HS-5 (cell line): ENCODE measurements around the gene RIOX2.
A peak's percentile ranks its signal among the peaks of the same experiment; 100 is the strongest.
"Not testable (repeated sequence)": the region's sequence is repeated elsewhere in the genome, so short reads cannot be mapped to it uniquely, and the experiment has no call there.

Source experiments
- DNase-seq: peaks from one replicate; pipeline ENCODE4 v3.0.0-alpha.2; 2012; ENCODE audit warnings: low read depth

Gene RIOX2

GRCh38 chr3:97971679-97972567, at the start of gene RIOX2:
Gene RIOX2 (minus strand): TSS chr3:97972431. CDS start chr3:97967593, 4,838 bp downstream.
- peak; percentile 26 for DNase-seq

DNA sequence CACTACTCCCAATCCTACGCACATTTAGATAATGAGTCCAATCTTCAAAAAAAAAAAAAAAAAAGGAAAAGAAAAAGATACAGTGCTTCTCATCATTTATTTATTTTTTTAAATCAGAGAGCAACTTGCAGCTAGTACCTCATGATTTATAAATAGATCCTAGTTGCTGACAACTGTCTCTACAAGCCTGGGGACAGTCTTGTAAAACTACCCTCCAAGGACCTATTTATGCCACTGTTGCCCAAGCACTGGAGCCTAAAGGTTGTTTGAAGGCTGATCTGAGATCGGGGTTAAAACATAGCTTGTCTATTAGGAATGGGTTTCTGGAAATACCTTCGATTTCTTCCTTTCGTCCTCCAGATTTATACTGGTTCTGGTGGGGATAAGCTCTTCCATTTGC, 48.2 kb upstream of the RIOX2 start:
- DNase-seq, result no peak

DNA sequence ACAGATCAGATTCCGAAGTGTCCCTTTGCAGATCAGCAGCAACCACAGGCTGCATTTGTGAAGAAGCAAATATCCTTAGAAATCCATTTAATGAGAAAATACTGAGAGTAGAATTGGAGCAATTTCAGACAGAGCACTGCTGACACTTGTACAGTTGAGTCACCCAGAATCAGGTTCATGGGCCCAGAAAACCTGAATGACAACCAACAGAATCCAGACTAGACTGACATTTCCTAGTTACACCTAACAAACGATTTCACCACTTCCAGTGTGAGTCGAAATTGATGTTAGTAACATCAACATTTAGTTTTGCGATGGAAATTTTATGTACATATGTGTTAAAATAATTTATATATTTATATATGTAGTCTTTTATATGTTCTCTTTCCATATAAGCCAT, 46.1 kb upstream of the RIOX2 start:
- DNase-seq, result no peak

DNA sequence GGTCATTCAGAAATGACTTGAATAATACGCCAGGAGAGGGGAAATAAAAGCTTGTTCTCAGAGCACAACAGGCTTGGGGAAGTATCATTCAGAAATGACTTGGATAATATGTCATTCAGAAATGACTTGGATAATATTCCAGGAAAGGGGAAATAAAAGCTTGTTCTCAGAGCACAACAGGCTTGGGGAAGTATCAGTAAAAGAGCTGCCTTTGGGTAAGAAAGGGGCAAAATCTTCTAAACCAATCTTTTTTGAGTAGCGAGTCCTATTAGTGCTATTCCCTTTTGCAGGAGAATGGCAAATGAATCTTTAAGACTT, 42.0 kb upstream of the RIOX2 start:
- DNase-seq, result no peak

GRCh38 chr3:98013411-98014267, 41.4 kb upstream of the RIOX2 start:
- DNase-seq, result no peak

DNA sequence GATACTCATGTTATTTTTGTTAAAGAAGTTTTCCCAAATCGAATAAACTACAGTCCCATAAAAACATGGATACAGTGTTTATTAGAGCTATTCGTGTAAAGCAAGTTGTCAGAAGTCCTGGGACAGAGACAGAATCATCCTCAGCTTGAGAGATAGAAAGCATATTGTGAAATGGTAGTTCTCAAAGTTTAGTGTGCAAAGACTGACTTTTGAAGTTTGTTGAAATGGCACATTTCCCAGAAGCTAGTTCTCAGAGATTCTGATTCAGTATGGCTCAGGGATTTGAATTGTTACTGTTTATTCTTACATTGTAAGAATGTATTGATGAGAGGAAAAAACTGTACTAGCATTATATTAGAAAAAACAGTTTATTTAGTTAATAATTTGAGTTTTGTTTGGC, 40.7 kb upstream of the RIOX2 start:
- no peak for DNase-seq

DNA sequence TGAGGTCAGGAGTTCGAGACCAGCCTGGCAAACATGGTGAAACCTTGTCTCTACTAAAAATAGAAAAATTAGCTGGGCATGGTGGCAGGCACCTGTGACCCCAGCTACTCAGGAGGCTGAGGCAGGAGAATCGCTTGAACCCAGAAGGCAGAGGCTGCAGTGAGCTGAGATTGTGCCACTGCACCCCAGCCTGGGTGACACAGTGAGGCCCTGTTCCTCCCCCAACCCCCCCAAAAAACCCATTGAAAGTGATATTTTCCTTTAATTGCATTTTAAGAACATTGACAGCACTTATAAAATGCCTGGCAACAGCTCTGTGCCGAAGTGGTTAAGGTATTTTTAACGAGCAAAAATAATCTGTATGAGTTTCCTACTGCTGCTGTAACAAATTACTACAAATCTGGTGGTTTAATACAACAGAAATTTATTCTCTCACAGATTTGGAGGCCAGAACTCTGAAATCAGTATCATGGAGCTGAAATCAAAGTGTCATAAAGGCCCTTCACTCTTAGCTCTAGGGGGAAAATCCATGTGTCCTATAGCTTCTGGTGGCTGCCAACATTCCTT, 38.7 kb upstream of the RIOX2 start:
- DNase-seq, result not testable (repeated sequence)

- no peak for DNase-seq
Measured at GRCh38 chr3:98010194-98010882, 38.1 kb upstream of the RIOX2 start.

DNA sequence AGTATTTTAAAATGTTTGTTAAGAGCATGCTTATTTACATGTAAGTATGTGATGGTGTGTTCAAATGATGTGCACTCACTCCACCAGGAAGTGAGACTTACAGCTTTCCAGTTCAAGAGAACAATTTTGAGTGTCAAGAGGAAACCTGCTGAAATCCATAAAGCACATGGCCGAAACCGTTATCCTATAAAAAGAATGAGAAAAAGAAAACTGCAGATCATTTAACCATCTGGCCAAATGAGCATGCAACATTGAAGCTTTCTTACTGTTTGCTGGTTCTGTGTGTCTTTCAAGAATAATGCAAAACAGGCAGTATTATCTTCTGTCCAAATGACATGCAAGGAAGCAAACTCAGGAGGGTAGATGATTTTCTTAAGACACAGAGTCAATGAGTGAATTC, 36.6 kb upstream of the RIOX2 start:
- no peak for DNase-seq

DNA sequence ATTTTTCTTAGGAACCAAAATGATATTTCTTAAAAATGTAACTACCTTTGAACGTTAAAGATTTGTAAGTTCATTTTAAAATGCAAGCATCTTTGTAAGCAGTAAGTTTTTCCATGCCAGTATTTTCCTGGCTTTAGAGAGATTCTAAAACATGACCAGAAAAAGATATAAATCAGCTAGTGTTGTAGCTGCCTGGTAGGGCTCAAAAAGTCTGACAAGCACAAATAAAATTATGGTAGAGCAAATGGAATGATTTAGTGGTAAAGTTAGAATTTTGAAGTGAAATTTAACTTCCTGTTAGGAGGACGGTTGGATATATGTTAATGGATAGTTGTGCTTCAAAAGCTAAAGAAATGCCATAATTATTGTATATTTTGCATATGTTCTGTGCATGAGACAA, 33.2 kb upstream of the RIOX2 start:
- no peak for DNase-seq

- DNase-seq, result no peak
Measured at GRCh38 chr3:98004721-98005120, 32.5 kb upstream of the RIOX2 start.

DNA sequence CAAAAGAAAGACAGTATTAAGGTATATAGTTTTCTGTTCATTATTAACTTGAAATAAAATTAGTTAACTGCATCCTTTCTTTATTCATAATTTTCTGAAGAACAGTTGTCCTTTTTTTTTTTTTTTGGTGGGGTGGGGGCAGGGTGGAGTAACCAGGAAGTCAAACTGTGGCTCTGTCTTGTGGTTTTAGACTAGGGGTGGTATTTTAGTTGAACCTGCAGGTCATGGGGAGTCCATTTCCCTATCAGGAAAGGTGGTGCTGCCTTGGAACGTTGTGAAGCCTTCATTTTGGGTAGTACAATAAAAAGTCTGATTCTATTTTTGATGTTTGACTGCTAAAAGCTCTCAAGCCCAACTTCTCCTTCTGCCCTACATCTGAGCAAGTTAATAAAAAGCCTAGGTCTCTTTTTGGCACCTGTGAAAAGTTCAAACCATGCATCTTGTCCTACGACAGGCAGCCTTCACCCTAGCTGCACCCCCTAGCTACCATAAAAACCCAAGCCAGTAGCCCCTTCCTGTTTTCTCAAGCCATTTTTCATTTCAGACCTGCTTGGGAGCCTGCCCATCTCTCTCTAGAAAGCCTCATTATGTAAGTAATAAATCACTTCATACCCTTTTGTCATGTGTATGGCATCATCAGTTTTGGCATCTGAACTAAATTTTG, 31.2 kb upstream of the RIOX2 start:
- DNase-seq, result no peak

DNA sequence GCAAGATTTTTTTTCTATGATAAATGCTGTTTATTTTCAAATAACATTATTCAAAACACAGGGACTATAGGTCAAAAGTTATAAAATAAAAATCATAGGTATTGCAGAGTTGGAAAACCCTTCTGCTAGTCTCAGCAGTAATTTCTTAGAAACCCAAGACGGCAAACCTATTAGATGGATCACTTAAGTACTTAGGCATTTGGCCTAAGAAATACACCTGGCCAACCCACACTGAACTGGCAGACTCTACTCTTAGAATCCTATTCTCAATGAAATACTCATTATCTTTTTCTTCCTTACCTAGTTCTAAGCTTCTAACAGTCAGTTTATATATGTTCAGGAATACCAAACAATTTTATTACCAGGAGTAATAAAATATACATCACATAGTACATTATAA, 30.5 kb upstream of the RIOX2 start:
- DNase-seq, result no peak

GRCh38 chr3:97999994-98000393, 27.8 kb upstream of the RIOX2 start:
- no peak for DNase-seq

- no peak for DNase-seq
Measured at GRCh38 chr3:97999103-97999502, 26.9 kb upstream of the RIOX2 start.

- no peak for DNase-seq
Measured at GRCh38 chr3:97996988-97997387, 24.8 kb upstream of the RIOX2 start.

- no peak for DNase-seq
Measured at GRCh38 chr3:97994328-97994945, 22.2 kb upstream of the RIOX2 start.

GRCh38 chr3:97993526-97993925, 21.3 kb upstream of the RIOX2 start:
- DNase-seq, result no peak

GRCh38 chr3:97992547-97993173, 20.4 kb upstream of the RIOX2 start:
- DNase-seq, result no peak

GRCh38 chr3:97991293-97991682, 19.1 kb upstream of the RIOX2 start:
- DNase-seq, result no peak
